HepG2 (cell line): ENCODE results near the gene NPY. TPM values are rescaled to one million over a fixed set of nuclear protein-coding genes. Genes with fewer than 3 reads are reported as not detected.

Source experiments
- ATAC-seq: fragments of 200-7000 bp; cut with Tn5 transposase; 3 replicates; pipeline ENCODE4 v1.9.1; 2020; ENCODE audit warnings: mild to moderate bottlenecking, moderate library complexity
- BruUV-seq: library from RNA; stranded (reverse); fragments of 400-500 nt; replicated peaks from 2 replicates; lab custom pipeline; 2021; lab: Mats Ljungman, UMichigan
- CTCF ChIA-PET: fragments of 300-600 bp; formaldehyde crosslinking; extraction: SDS; loops from one replicate; lab custom pipeline; 2021; ENCODE audit warnings: low total read pairs, inconsistent platforms, low intra/inter-chr PET ratio; lab: Yijun Ruan, JAX
- POLR2A ChIA-PET: fragments of 350-600 bp; sonication (Branson Sonifier 250); formaldehyde crosslinking; loops from one replicate; lab custom pipeline; 2020; ENCODE audit warnings: antibody characterized with exemption, inconsistent platforms; lab: Yijun Ruan, JAX
- DNase-seq: peaks from one replicate; pipeline ENCODE4 v3.0.0-alpha.2; 2015; ENCODE audit warnings: low spot score
- FAIRE-seq: peaks from 3 replicates; lab custom pipeline; 2011; peaks lifted over from hg19 to GRCh38; lab: Jason Lieb, UNC
- H2AFZ ChIP-seq: one replicate; pipeline ENCODE4 v1.6.1; 2011; ENCODE audit warnings: low read length, inconsistent platforms
- H3K27ac ChIP-seq: fragments of 300-600 bp; 3 replicates; pipeline ENCODE4 v1.8.0; 2011; ENCODE audit warnings: mixed run types, mild to moderate bottlenecking, mixed read lengths, low read length, inconsistent platforms; ENCODE audit not compliant: insufficient read depth; ENCODE audit errors: extremely low read length
- H3K27me3 ChIP-seq, 2 experiments: fragments of 200-600 bp in 1 of 2; 2 replicates in 1 of 2; 3 replicates in 1 of 2; pipeline versions ENCODE4 v1.6.0 to v1.8.0; 2011; ENCODE audit warnings: low read length in 2 of 2, mild to moderate bottlenecking in 2 of 2, moderate library complexity in 2 of 2, inconsistent platforms in 1 of 2; ENCODE audit not compliant: insufficient read depth in 2 of 2, control insufficient read depth in 1 of 2
- H3K36me3 ChIP-seq, 2 experiments: fragments of 200-600 bp in 1 of 2; replicated peaks in 1 of 2; 2 replicates in 1 of 2; 3 replicates in 1 of 2; pipeline versions ENCODE4 v1.5.1 to v1.8.0; 2011; ENCODE audit warnings: low read length in 2 of 2, inconsistent platforms in 1 of 2; ENCODE audit not compliant: insufficient read depth in 2 of 2, control insufficient read depth in 1 of 2
- H3K4me1 ChIP-seq: 2 replicates; pipeline ENCODE4 v1.5.1; 2012; ENCODE audit warnings: low read length, inconsistent platforms; ENCODE audit not compliant: insufficient read depth
- H3K4me2 ChIP-seq: 2 replicates; pipeline ENCODE4 v1.6.0; 2011; ENCODE audit warnings: low read depth, low read length, inconsistent platforms
- H3K4me3 ChIP-seq, 3 experiments: fragments of 200-600 bp in 1 of 3; sonication (generic), shearing (Covaris generic) in 1 of 3; replicated peaks in 1 of 3; 2 replicates each; pipeline ENCODE4 v1.5.1; 2011 to 2016; ENCODE audit warnings: low read length in 3 of 3, inconsistent platforms in 2 of 3, low read depth in 2 of 3, mild to moderate bottlenecking in 2 of 3, control low read depth in 1 of 3, mixed read lengths in 1 of 3; ENCODE audit not compliant: insufficient read depth in 1 of 3
- H3K79me2 ChIP-seq: one replicate; pipeline ENCODE4 v1.6.1; 2011; ENCODE audit warnings: low read length, inconsistent platforms; ENCODE audit not compliant: insufficient read depth
- H3K9ac ChIP-seq: 2 replicates; pipeline ENCODE4 v1.6.0; 2011; ENCODE audit warnings: mild to moderate bottlenecking, low read depth, low read length, inconsistent platforms; ENCODE audit not compliant: insufficient read depth
- H3K9me3 ChIP-seq: 2 replicates; pipeline ENCODE4 v1.5.1; 2012; ENCODE audit warnings: mild to moderate bottlenecking, low read length
- H4K20me1 ChIP-seq: 2 replicates; pipeline ENCODE4 v1.6.0; 2011; ENCODE audit warnings: inconsistent platforms, mild to moderate bottlenecking, low read length, moderate library complexity; ENCODE audit not compliant: insufficient read depth
- EEA1 ChIP-seq: sonication (generic); formaldehyde crosslinking; IDR thresholded peaks from 2 replicates; pipeline ENCODE4 v1.5.1; 2020; ENCODE audit warnings: mild to moderate bottlenecking, missing genetic modification reagents, borderline replicate concordance
- KDM5B ChIP-seq: sonication (generic); formaldehyde crosslinking; IDR thresholded peaks from 2 replicates; pipeline ENCODE4 v1.4.0; 2020; ENCODE audit warnings: missing genetic modification reagents, mild to moderate bottlenecking, borderline replicate concordance
- KMT2A ChIP-seq: sonication (generic); formaldehyde crosslinking; IDR thresholded peaks from 2 replicates; pipeline ENCODE4 v1.4.0; 2020; ENCODE audit warnings: missing genetic modification reagents
- SIX1 ChIP-seq: sonication (generic); formaldehyde crosslinking; IDR thresholded peaks from 2 replicates; pipeline ENCODE4 v1.4.0; 2020; ENCODE audit warnings: missing genetic modification reagents, borderline replicate concordance
- ZNF20 ChIP-seq: sonication (generic); formaldehyde crosslinking; IDR thresholded peaks from 2 replicates; pipeline ENCODE4 v1.4.0; 2020; ENCODE audit warnings: mild to moderate bottlenecking, moderate library complexity, missing genetic modification reagents
- ZNF274 ChIP-seq: sonication (generic); formaldehyde crosslinking; IDR thresholded peaks from 2 replicates; pipeline ENCODE4 v1.5.1; 2020; ENCODE audit warnings: mild to moderate bottlenecking, missing genetic modification reagents
- ZNF788 ChIP-seq: sonication (generic); formaldehyde crosslinking; IDR thresholded peaks from 2 replicates; pipeline ENCODE4 v1.5.0; 2020; ENCODE audit warnings: mild to moderate bottlenecking, missing genetic modification reagents, borderline replicate concordance
- WGBS: methylation state at CpG from one replicate; pipeline ENCODE4 v1.1.6; 2017; ENCODE audit warnings: low lambda C conversion rate; 5-methylcytosine and 5-hydroxymethylcytosine counted together
- in situ Hi-C: cut with HindIII; loops from 2 replicates; pipeline ENCODE4 v1.10.0; 2017; ENCODE audit warnings: low pct_unique_long_range_greater_than_20kb; ENCODE audit not compliant: extremely low pct_ligation_motif_present
- intact Hi-C: fragments of 100-400 bp; cut with micrococcal nuclease; formaldehyde crosslinking; loops from one replicate; pipeline ENCODE4 v1.10.0; 2022; ENCODE audit not compliant: unreplicated experiment
- polyA plus RNA-seq, 8 experiments: library from polyadenylated mRNA; depleted of rRNA in 3 of 8; stranded (reverse) in 7 of 8; unstranded in 1 of 8; fragments of >200 nt; fragmentation: Illumina TruSeq in 4 of 8; extraction: Trizol in 4 of 8; gene quantifications; 2 replicates each; pipeline versions ENCODE4 v1.2.1 to v1.2.3, GENCODE V29; 2011 to 2016; ENCODE audit warnings: low read depth in 4 of 8, missing spikeins in 1 of 8, mixed read lengths in 1 of 8; ENCODE audit not compliant: insufficient read depth in 1 of 8
- total RNA-seq, 5 experiments: library from RNA; depleted of rRNA; stranded (reverse); fragments of >200 nt; fragmentation: Illumina TruSeq; extraction: Trizol; gene quantifications; 2 replicates each; pipeline ENCODE4 v1.2.3, GENCODE V29; 2016; ENCODE audit warnings: low read depth in 1 of 5

The NPY gene
- total and polyA plus RNA-seq, 2 of the 13 experiments (the other 11 are each of a cell fraction or from before 2014, with no cell fraction given): not detected

DNA sequence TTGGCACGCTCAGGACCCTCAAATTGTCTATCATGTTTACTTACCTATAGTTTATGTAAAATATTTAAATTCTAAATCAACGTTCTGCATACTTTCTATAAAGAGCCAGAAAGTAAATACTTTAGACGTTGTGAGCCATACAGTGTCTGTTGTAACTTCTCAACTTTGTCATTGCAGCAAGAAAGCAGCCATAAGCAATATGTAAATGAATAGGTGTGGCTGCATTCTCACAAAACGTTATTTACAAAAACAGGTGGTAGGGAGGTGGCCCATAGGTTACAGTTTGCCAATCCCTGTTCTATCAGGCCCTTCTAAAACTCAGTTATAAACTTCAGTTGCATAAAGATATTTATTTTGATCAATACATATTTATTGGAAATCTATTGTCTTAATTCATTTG, 12.1 kb upstream of the NPY start:
- H3K4me2 ChIP-seq: no peak overlapping the region
- POLR2A ChIA-PET: no interaction called here
- no TSS peak for BruUV-seq
- FAIRE-seq (no peak), ATAC-seq (no peak), DNase-seq (no peak)
- in situ Hi-C loops (no loop called here), intact Hi-C loops (no loop called here)
- H2AFZ ChIP-seq: no peak overlapping the region
- H4K20me1 ChIP-seq: no peaks in the 10 kb centered on the region
- H3K27me3 ChIP-seq: no peaks in the 10 kb centered on the region
- H3K4me3 ChIP-seq: no peak overlapping the region
- no peak for TF ChIP-seq ZNF788 (CRISPR knock-in tag)
- no peak for TF ChIP-seq KDM5B (CRISPR knock-in tag)
- TF ChIP-seq KMT2A (CRISPR knock-in tag): no peak
- no peak for TF ChIP-seq ZNF20 (CRISPR knock-in tag)
- TF ChIP-seq ZNF274 (CRISPR knock-in tag): no peak
- no peaks in the 10 kb centered on the region for H3K36me3 ChIP-seq
- H3K4me1 ChIP-seq: no peaks in the 10 kb centered on the region
- H3K9ac ChIP-seq: no peak overlapping the region
- H3K79me2 ChIP-seq: no peaks in the 10 kb centered on the region
- CTCF ChIA-PET: no interaction called here
- H3K9me3 ChIP-seq: no peaks in the 10 kb centered on the region
- WGBS: 1% methylated on average over 4 of the region's 4 CpGs
- H3K27ac ChIP-seq: no peak overlapping the region

- intact Hi-C loops: no loop called here
- H4K20me1 ChIP-seq: no peaks in the 10 kb centered on the region
- no peaks in the 10 kb centered on the region for H3K36me3 ChIP-seq
- TF ChIP-seq EEA1 (CRISPR knock-in tag): no peak
- no peak for TF ChIP-seq SIX1
- no TSS peak for BruUV-seq
- 0 out of 5 replicates have a peak, but pooled peaks cover 0 to 3% of the 10 kb centered on the region in 2 experiments for H3K27me3 ChIP-seq
- H3K9ac ChIP-seq: no peak overlapping the region
- H3K4me1 ChIP-seq: no peaks in the 10 kb centered on the region
- DNase-seq (no peak), ATAC-seq (no peak), FAIRE-seq (no peak)
- no peaks in the 10 kb centered on the region for H3K9me3 ChIP-seq
- no peak overlapping the region for H2AFZ ChIP-seq
- H3K79me2 ChIP-seq: no peaks in the 10 kb centered on the region
- in situ Hi-C loops: no loop called here
- CTCF ChIA-PET: no interaction called here
- no peak overlapping the region for H3K4me3 ChIP-seq
- no peak overlapping the region for H3K4me2 ChIP-seq
- POLR2A ChIA-PET: no interaction called here
- no peak overlapping the region for H3K27ac ChIP-seq
Measured at GRCh38 chr7:24279512-24279911, 4.5 kb upstream of the NPY start.
